HEK293T (cell line): ENCODE results near the gene SURF1.
"Not testable (repeated sequence)": the region's sequence is repeated elsewhere in the genome, so short reads cannot be mapped to it uniquely, and the experiment has no call there.

Source experiments
- CTCF ChIA-PET: fragments of 350-600 bp; formaldehyde crosslinking; extraction: SDS; loops from one replicate; lab custom pipeline; 2021; ENCODE audit warnings: antibody characterized with exemption, inconsistent platforms; lab: Yijun Ruan, JAX
- POLR2A ChIA-PET: fragments of 350-600 bp; formaldehyde crosslinking; extraction: SDS; loops from one replicate; lab custom pipeline; 2020; ENCODE audit warnings: antibody characterized with exemption, inconsistent platforms; lab: Yijun Ruan, JAX
- DNase-seq: peaks from one replicate; pipeline ENCODE4 v3.0.0; 2012; ENCODE audit warnings: mixed read lengths; ENCODE audit errors: extremely low spot score
- ARNT ChIP-seq: fragments of 450-650 bp; IDR thresholded peaks from 2 replicates; pipeline ENCODE4 v1.6.1; 2017; ENCODE audit warnings: mild to moderate bottlenecking
- BHLHE40 ChIP-seq: fragments of 450-650 bp; IDR thresholded peaks from 2 replicates; pipeline ENCODE4 v1.6.1; 2016; ENCODE audit warnings: mild to moderate bottlenecking, moderate library complexity, borderline replicate concordance
- CTBP1 ChIP-seq: fragments of 450-650 bp; IDR thresholded peaks from 2 replicates; pipeline ENCODE4 v1.6.1; 2016; ENCODE audit warnings: borderline replicate concordance
- ELF4 ChIP-seq: fragments of 450-650 bp; IDR thresholded peaks from 2 replicates; pipeline ENCODE4 v1.6.1; 2017; ENCODE audit warnings: antibody characterized with exemption
- FOXA1 ChIP-seq: fragments of 450-650 bp; IDR thresholded peaks from 2 replicates; pipeline ENCODE4 v1.6.1; 2016; ENCODE audit warnings: mild to moderate bottlenecking
- FOXK2 ChIP-seq: fragments of 450-650 bp; IDR thresholded peaks from 2 replicates; pipeline ENCODE4 v1.6.1; 2016; ENCODE audit warnings: mild to moderate bottlenecking
- FOXM1 ChIP-seq: fragments of 450-650 bp; IDR thresholded peaks from 2 replicates; pipeline ENCODE4 v1.6.1; 2017; ENCODE audit warnings: mild to moderate bottlenecking, borderline replicate concordance
- HDGF ChIP-seq: fragments of 450-650 bp; IDR thresholded peaks from 2 replicates; pipeline ENCODE4 v1.6.1; 2017; ENCODE audit warnings: antibody characterized with exemption, borderline replicate concordance
- L3MBTL2 ChIP-seq: fragments of 450-650 bp; conservative IDR thresholded peaks from 2 replicates; pipeline ENCODE4 v1.6.1; 2016; ENCODE audit warnings: mild to moderate bottlenecking
- LEF1 ChIP-seq: fragments of 450-650 bp; IDR thresholded peaks from 2 replicates; pipeline ENCODE4 v1.6.1; 2017; ENCODE audit warnings: mild to moderate bottlenecking, borderline replicate concordance
- NFRKB ChIP-seq: fragments of 450-650 bp; IDR thresholded peaks from 2 replicates; pipeline ENCODE4 v1.6.1; 2016; ENCODE audit warnings: mild to moderate bottlenecking, moderate library complexity
- SP1 ChIP-seq: fragments of 450-650 bp; IDR thresholded peaks from 2 replicates; pipeline ENCODE4 v1.6.1; 2017
- SUZ12 ChIP-seq: fragments of 450-650 bp; IDR thresholded peaks from 2 replicates; pipeline ENCODE4 v1.6.1; 2016; ENCODE audit warnings: mild to moderate bottlenecking
- TARDBP ChIP-seq: fragments of 450-650 bp; IDR thresholded peaks from 2 replicates; pipeline ENCODE4 v1.6.1; 2016
- ZNF384 ChIP-seq: fragments of 450-650 bp; IDR thresholded peaks from 2 replicates; pipeline ENCODE4 v1.6.1; 2016
- TF ChIP-seq, protein P1 (sequence below): fragments of 450-650 bp; IDR thresholded peaks from 2 replicates; pipeline ENCODE4 v1.6.1; 2016

SURF1 gene

DNA sequence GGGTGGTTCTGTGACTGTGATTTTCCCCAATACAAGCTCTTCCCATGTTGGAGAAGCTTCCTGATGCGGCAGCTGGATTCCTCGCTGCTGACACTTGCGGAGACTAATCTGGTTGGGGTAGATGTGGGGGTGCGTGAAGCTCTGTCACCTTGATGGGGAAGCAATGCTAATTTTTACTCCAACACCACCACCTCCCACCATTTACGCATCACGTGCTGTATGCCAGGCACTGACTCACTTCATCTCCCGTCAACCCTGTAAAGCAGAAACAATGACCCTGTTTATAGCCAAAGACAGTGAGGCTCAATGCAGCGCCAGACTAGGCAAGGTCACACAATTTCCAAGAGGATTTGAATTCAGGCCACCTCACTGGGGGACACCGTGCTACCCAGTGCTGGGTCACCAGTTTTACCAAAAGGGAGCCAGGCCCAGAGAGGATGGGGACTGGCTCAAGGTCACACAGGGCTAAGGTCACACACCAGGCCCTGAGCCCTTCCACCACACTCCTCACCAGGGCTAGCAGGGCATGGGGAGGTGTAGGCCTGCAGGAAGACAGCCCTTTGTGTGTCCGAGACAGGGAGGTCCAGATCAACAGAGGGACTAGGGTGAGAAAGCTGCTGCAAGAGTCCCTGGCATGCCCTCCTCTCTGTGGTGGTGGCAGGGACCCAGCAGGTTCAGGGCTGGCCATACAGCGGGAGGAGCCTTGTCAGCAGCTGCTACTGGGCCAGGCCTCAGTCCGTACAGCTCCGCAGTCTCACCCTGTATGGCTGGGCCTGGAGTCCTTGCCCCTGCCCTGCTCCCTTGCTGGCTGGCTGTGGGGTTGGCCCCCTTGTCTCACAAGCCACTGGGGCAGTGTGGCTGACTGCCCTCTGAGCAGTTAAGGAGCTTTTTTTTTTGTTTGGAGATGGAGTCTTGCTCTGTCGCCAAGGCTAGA, 23.1 kb upstream of the SURF1 start:
- POLR2A ChIA-PET, result interaction anchor here (3.1 kb wide), 1 partner anchor 29 kb away, joined by 13 read pairs; no protein-coding TSS in a partner anchor
- TF ChIP-seq CTBP1, result no peak
- CTCF ChIA-PET, result interaction anchor here (0.6 kb wide), 1 partner anchor 139 kb away, joined by 3 read pairs; no protein-coding TSS in a partner anchor

DNA sequence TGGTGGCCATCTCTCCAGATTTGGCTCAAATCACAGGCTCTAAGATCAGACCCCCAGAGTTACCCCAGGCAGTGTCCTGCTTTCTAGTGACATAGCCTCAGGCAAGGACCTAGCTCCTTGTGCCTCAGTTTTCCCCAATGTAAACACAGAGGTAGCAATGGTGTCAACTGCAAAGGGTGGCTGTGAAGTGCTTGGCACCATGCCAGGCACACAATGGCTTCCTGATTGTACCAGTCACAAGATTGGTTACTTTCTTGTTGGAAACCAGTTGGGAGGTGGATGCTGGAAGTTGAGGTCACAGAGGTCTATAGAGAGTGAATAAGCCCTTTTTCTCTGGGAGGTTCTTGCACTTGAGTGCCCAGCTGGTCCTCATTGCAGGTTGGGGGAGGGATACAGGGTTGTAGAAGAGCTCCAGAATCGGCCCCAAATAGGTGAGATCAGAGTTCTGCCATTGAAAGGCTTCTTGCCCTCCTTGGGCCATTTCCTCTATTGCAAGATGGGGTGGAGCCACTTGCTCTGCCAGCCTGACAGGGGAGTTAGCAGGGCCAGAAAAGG, 22.2 kb upstream of the SURF1 start:
- DNase-seq, result no peak
- TF ChIP-seq BHLHE40, result no peak
- POLR2A ChIA-PET, result interaction anchor here (1.1 to 3.1 kb wide), 3 partner anchors 12 to 32 kb away, joined by 3 to 13 read pairs (median 4); no protein-coding TSS in a partner anchor
- CTCF ChIA-PET, result no interaction called here

More for the DNA sequence above, 23.1 kb upstream of the SURF1 start:
- DNase-seq, result no peak

DNA sequence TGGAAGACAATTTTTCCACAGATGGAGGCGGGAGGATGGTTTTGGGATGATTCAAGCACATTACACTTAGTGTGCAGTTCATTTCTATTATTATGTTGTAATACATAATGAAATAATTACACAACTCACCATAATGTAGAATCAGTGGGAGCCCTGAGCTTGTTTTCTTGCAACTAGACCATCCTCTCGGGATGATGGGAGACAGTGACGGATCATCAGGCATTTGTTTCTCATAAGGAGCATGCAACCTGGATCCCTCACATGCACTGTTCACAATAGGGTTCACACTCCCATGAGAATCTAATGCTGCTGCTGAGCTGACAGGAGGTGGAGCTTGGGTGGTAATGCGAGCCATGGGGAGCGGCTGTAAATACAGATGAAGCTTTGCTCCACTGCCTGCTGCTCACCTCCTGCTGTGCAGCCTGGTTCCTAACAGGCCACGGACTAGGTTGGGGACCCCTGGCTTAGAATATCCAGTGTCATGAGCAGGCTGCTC, 21.5 kb upstream of the SURF1 start:
- no peak for DNase-seq
- ChIA-PET CTCF (interaction anchor here (0.5 to 0.6 kb wide), 2 partner anchors 48 to 79 kb away, joined by 3 to 4 read pairs; no protein-coding TSS in a partner anchor), POLR2A (interaction anchor here (0.7 to 3.1 kb wide), 5 partner anchors 9 to 32 kb away, joined by 3 to 13 read pairs (median 4); partner anchors contain the start of genes MED22 and RPL7A)
- TF ChIP-seq FOXM1 (no peak), SUZ12 (no peak), BHLHE40 (no peak), ZNF384 (no peak), LEF1 (no peak), SP1 (no peak), FOXK2 (no peak), HDGF (no peak), TARDBP (no peak)
- TF ChIP-seq, protein P1, sequence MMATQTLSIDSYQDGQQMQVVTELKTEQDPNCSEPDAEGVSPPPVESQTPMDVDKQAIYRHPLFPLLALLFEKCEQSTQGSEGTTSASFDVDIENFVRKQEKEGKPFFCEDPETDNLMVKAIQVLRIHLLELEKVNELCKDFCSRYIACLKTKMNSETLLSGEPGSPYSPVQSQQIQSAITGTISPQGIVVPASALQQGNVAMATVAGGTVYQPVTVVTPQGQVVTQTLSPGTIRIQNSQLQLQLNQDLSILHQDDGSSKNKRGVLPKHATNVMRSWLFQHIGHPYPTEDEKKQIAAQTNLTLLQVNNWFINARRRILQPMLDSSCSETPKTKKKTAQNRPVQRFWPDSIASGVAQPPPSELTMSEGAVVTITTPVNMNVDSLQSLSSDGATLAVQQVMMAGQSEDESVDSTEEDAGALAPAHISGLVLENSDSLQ, result no peak

DNA sequence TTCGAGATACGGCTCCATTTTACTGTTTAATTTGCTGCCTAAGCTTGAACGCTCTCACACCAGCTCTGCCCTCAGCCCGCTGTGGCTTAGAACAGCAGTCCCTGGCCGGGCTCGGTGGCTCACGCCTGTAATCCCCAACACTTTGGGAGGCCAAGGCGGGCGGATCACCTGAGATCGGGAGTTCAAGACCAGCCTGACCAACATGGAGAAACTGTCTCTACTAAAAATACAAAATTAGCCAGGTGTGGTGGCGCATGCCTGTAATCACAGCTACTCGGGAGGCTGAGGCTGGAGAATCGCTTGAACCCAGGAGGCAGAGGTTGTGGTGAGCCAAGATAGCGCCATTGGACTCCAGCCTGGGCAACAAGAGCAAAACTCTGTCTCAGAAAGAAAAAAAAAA, 21.0 kb upstream of the SURF1 start:
- DNase-seq, result not testable (repeated sequence)
- POLR2A ChIA-PET, result interaction anchor here (1.0 to 3.1 kb wide), 5 partner anchors 12 to 31 kb away, joined by 3 to 13 read pairs (median 4); partner anchors contain the start of genes MED22 and RPL7A
- CTCF ChIA-PET, result interaction anchor here (0.5 to 0.6 kb wide), 2 partner anchors 48 to 80 kb away, joined by 3 to 4 read pairs; no protein-coding TSS in a partner anchor

DNA sequence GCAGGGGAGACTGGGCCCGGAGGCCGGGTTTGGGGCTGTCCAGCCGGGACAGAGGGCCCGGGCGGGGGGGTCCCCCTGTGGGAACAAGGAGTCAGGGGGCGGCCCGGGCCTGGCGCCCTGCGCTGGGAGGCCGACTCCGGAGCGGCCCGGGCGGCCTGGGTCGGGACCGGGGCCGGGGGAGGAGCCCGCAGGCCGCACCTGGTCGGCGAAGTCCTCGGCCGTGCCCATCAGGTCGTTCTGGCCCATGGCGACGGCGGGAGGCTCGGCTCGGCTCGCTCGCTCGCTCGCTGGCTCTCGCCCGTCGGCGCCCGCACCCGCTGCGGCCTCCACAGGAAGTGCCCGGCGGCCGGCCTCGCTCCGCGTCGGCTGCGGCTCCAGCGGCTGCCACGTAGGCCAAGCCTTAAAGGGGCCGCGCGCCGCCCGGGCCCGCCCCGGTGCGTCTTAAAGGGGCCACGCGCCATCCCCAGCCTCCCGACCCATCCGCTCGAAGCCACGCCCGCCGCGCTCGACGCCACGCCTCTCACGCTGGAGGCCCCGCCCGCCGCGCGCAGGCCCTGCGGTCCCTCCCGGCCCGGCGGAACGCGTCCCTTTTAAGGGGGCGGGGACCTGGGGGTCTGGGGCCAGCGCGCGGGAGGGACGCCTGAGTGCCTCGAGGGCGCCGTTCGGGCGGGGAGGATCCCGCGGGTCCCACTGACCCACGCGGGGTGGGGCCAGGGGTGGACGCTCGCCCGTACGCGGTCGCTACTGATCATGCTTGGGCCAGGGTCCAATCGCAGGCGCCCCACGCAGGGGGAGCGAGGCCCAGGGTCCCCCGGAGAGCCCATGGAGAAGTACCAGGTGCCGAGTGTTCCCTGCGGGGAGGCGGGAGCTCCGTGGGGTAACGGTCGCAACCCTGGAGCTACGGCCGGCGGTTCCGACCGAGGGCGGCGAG, 19.7 kb upstream of the SURF1 start, which contains the start of the genes STKLD1 and SURF4:
Gene STKLD1, plus strand, starts transcription at position 643 of the 931 bp plus-strand sequence. Its CDS starts 108 bp downstream, at position 751.
Gene SURF4, minus strand, starts transcription at position 337 of the 931 bp plus-strand sequence. Its CDS starts 91 bp downstream, at position 246.
- CTCF ChIA-PET, result interaction anchor here (0.7 kb wide), 1 partner anchor 214 kb away, joined by 4 read pairs; no protein-coding TSS in a partner anchor
- POLR2A ChIA-PET, result interaction anchor here (0.9 to 3.1 kb wide), 10 partner anchors 11 to 102 kb away, joined by 3 to 15 read pairs (median 6); partner anchors contain the start of genes CACFD1, MED22, RPL7A and SLC2A6
- TF ChIP-seq ARNT (no peak), L3MBTL2 (peak; percentile 93), ELF4 (no peak), FOXA1 (no peak), FOXM1 (peak; percentile 89), SP1 (peak; percentile 63; the same call in 1 of the 2 replicates)

DNA sequence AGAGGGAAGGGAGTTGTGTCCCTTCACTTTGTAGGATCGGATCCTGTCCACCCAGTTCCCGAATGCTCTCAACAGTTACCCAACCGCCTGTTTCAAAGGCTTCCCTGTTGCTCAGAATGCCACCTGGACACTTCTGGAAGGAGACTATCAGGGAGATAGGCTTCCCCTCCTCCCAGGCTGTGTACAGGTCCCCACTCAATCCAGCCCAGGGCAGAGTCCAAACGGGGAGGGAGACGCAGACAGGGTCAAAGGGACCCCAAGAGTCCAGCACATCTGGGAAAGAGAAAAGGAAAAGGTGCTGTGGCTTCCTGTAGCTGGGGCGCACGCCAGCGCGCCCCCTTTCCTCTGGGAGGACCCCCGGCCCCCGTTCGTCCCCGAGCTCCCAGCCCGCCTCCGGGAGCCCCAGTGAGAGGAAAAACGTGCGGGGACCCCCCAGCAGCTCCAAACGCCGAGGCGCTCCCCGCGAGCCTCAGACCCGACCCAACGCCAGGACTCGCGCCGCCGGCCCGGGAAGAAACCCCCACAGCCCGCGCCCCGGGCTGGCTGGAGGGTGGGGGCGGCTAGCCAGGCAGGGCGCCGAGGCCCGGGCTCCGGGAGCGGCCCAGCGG, 18.9 kb upstream of the SURF1 start:
- CTCF ChIA-PET, result interaction anchor here (0.5 kb wide), 1 partner anchor 214 kb away, joined by 4 read pairs; no protein-coding TSS in a partner anchor
- peak; percentile 35 for DNase-seq
- no peak for TF ChIP-seq NFRKB
- TF ChIP-seq ARNT, result no peak
- POLR2A ChIA-PET, result interaction anchor here (0.6 to 1.3 kb wide), 8 partner anchors 11 to 103 kb away, joined by 3 to 15 read pairs (median 5); partner anchors contain the start of genes CACFD1, MED22, RPL7A and SLC2A6

More for the DNA sequence above, 19.7 kb upstream of the SURF1 start, which contains the start of the genes STKLD1 and SURF4:
- DNase-seq, result peak; percentile 99
